Activated CD8-positive, alpha-beta memory T cell treated with anti-CD3 and anti-CD28 coated beads, Interleukin-2, amount 10 ng/mL, durations not matched to agents 7 days and 5 days (primary cell): ENCODE data around the gene WDR90. TPM values are rescaled to one million over a fixed set of nuclear protein-coding genes. Genes with fewer than 3 reads are reported as not detected.

ENCODE experiments used
- ATAC-seq: fragments of 150-1000 bp; cut with Tn5 transposase; one replicate; pipeline ENCODE4 v1.10.0; 2021; ENCODE audit warnings: moderate library complexity
- CTCF ChIA-PET: fragments of 350-600 bp; sonication (Branson Sonifier 250); formaldehyde crosslinking; loops from one replicate; lab custom pipeline; 2021; ENCODE audit warnings: antibody characterized with exemption; lab: Charles Lee
- DNase-seq: peaks from one replicate; pipeline ENCODE4 v3.0.0-alpha.2; 2020
- H3K27ac Mint-ChIP-seq: one replicate; pipeline ENCODE4 v1.8.0; 2021; ENCODE audit warnings: mild to moderate bottlenecking, mixed read lengths
- H3K27me3 Mint-ChIP-seq: one replicate; pipeline ENCODE4 v1.8.0; 2021; ENCODE audit warnings: mixed read lengths
- H3K36me3 Mint-ChIP-seq: one replicate; pipeline ENCODE4 v1.8.0; 2021; ENCODE audit warnings: mild to moderate bottlenecking, mixed read lengths
- H3K4me1 Mint-ChIP-seq: one replicate; pipeline ENCODE4 v1.8.0; 2021; ENCODE audit warnings: mixed read lengths
- H3K4me3 Mint-ChIP-seq: one replicate; pipeline ENCODE4 v1.8.0; 2021; ENCODE audit warnings: mild to moderate bottlenecking, moderate library complexity, mixed read lengths
- H3K9me3 Mint-ChIP-seq: one replicate; pipeline ENCODE4 v1.8.0; 2022; ENCODE audit warnings: low read depth, mixed read lengths
- total RNA-seq, 2 experiments: library from RNA; stranded (reverse); gene quantifications; one replicate each; pipeline ENCODE4 v1.2.3, GENCODE V29; 2021

WDR90 gene
- total RNA-seq, 2 experiments from 2014 or later = 74.7 to 108 TPM

GRCh38 chr16:692356-693108, 43.4 kb downstream of the WDR90 start:
- Mint-ChIP-seq H3K27me3 (peaks cover 13% of the 10 kb centered on the region), H3K27ac (no peak overlapping the region), H3K4me3 (no peak overlapping the region), H3K9me3 (peaks cover 2% of the 10 kb centered on the region), H3K4me1 (peaks cover 32% of the 10 kb centered on the region), H3K36me3 (peaks cover 1% of the 10 kb centered on the region)
- DNase-seq (no peak), ATAC-seq (no peak)
- CTCF ChIA-PET = no interaction called here

DNA sequence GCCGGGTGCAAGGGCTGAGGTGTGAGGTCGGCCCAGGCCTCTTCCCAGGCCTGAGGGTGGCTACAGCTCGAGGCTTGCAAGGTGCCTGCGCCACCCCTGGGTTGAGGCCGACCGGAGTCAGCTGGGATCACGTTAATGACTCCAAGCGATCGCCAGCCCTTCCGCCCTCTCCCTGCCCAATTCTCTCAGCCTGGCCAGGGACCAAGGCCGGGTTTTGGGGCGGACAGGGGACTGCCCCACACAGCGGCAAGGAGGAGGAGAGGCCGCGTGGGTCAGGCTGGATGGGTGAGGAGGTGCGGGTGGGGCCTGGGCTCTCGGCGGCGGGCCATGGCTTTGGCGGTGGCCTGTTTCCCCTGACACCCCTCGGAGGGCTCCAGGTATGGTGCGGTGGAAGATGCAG, 44.2 kb downstream of the WDR90 start:
- no peak for DNase-seq
- ATAC-seq = no peak
- H3K36me3 Mint-ChIP-seq = peaks cover 1% of the 10 kb centered on the region
- no peak overlapping the region for H3K27ac Mint-ChIP-seq
- CTCF ChIA-PET = no interaction called here
- peaks cover 32% of the 10 kb centered on the region for H3K4me1 Mint-ChIP-seq
- H3K27me3 Mint-ChIP-seq = peaks cover 13% of the 10 kb centered on the region
- H3K9me3 Mint-ChIP-seq = peaks cover 2% of the 10 kb centered on the region
- H3K4me3 Mint-ChIP-seq = no peak overlapping the region

GRCh38 chr16:693766-694165, 44.6 kb downstream of the WDR90 start:
- ATAC-seq (no peak), DNase-seq (no peak)
- H3K36me3 Mint-ChIP-seq = peaks cover 1% of the 10 kb centered on the region
- H3K9me3 Mint-ChIP-seq = peaks cover 2% of the 10 kb centered on the region
- H3K4me3 Mint-ChIP-seq = no peak overlapping the region
- peaks cover 13% of the 10 kb centered on the region for H3K27me3 Mint-ChIP-seq
- no peak overlapping the region for H3K27ac Mint-ChIP-seq
- CTCF ChIA-PET = interaction anchor here (1.8 to 3.3 kb wide), 2 partner anchors 15 to 20 kb away, joined by 4 to 24 read pairs; partner anchors contain the start of gene METRN
- peaks cover 29% of the 10 kb centered on the region for H3K4me1 Mint-ChIP-seq

GRCh38 chr16:694187-694862, 45.2 kb downstream of the WDR90 start:
- DNase-seq (no peak), ATAC-seq (no peak)
- Mint-ChIP-seq H3K9me3 (peaks cover 2% of the 10 kb centered on the region), H3K4me1 (peaks cover 29% of the 10 kb centered on the region), H3K36me3 (peaks cover 1% of the 10 kb centered on the region), H3K27ac (no peak overlapping the region), H3K4me3 (peak overlapping the region; percentile 60), H3K27me3 (peaks cover 13% of the 10 kb centered on the region)
- CTCF ChIA-PET = interaction anchor here (1.8 to 3.3 kb wide), 2 partner anchors 15 to 20 kb away, joined by 4 to 24 read pairs; partner anchors contain the start of gene METRN

- DNase-seq (no peak), ATAC-seq (no peak)
- peaks cover 31% of the 10 kb centered on the region for H3K4me1 Mint-ChIP-seq
- peak overlapping the region; percentile 20 for H3K4me3 Mint-ChIP-seq
- H3K36me3 Mint-ChIP-seq = peaks cover 1% of the 10 kb centered on the region
- CTCF ChIA-PET = interaction anchor here (0.7 to 3.3 kb wide), 11 partner anchors 16 to 112 kb away, joined by 3 to 24 read pairs (median 3); partner anchors contain the start of genes ANTKMT, CHTF18, CIAO3 and METRN
- H3K27me3 Mint-ChIP-seq = peaks cover 13% of the 10 kb centered on the region
- peaks cover 2% of the 10 kb centered on the region for H3K9me3 Mint-ChIP-seq
- no peak overlapping the region for H3K27ac Mint-ChIP-seq
These were observed 45.7 kb downstream of the WDR90 start for GRCh38 chr16:694863-695354.

DNA sequence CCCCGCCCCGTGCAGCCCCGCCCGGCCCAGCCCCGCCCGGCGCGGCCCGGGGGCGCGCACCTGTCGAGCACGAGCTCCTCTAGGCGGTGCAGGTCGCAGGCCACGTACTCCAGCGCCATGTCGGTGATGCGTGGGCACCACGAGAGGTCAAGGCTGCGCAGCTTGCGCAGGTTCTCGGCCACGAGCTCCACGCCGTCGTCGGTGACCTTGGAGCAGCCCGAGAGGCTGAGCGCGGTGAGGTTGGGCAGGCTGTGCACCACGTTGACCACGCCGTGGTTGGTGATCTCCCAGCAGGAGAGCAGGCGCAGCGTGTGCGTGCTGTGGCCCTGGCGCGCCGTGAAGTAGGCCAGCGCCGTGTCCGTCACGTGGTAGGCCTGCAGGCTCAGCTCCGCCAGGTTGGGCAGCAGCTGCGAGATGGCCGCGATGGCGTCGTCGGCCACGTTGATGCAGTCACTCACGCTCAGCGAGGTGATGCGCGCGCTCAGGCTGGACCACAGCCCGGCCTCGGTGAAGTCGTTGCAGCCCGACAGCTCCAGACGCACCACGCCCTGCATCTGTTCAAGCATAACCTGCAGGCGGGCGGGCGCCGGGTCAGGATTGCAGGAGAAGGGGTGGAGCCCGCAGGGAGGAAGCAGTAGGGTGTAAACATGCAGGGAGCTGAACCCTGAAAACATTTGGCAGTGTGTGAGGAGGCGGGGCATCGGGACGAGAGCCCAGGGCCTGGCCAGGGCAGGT, 46.4 kb downstream of the WDR90 start:
- H3K4me3 Mint-ChIP-seq = peak overlapping the region; percentile 77
- H3K4me1 Mint-ChIP-seq = peaks cover 30% of the 10 kb centered on the region
- CTCF ChIA-PET = interaction anchor here (0.7 to 3.3 kb wide), 14 partner anchors 12 to 111 kb away, joined by 3 to 24 read pairs (median 3); partner anchors contain the start of genes ANTKMT, CHTF18, CIAO3 and METRN

DNA sequence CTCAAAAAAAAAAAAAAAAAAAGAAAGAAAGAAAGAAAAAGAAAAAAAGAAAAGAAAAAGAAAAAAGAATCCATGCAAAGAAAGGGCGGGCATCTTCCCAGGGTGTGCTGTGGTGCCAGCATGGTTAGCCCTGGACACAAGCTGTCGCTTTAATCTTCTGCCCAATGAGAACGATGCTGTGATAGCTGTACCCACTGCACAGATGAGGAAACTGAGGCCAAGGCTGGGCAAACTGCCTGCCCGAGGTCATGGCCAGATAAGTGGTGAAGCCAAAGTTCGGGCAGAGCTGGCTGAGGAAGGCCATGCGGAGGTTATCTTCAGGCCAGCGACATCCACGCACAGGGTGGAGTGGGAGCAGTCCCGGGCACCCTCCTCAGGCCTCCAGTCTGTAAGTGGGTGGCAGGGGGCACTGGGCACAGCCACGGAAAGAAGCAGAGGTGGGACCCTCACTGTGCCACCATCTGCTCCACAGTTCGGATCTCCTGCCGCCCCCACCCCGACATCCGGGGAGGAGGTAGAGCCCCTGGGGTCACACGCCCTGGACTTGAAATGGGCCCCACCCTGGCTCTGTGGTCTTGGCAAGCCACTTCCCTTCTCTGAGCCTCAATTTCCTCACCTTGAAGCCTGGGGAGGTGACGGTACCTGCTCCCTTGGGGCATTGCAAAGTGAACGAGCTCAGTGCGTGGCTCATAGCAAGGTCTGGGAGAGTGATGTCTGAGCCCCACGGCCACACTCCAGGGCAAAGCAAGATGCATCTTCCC, 49.9 kb downstream of the WDR90 start:
- Mint-ChIP-seq H3K27ac (no peak overlapping the region), H3K27me3 (peaks cover 34% of the 10 kb centered on the region), H3K4me1 (peaks cover 22% of the 10 kb centered on the region), H3K4me3 (no peak overlapping the region), H3K36me3 (no peaks in the 10 kb centered on the region), H3K9me3 (no peaks in the 10 kb centered on the region)
- DNase-seq = peak; percentile 73
- CTCF ChIA-PET = interaction anchor here (0.7 kb wide), 1 partner anchor 13 kb away, joined by 4 read pairs; no protein-coding TSS in a partner anchor
- no peak for ATAC-seq

More for the DNA sequence above, 46.4 kb downstream of the WDR90 start:
- peaks cover 16% of the 10 kb centered on the region for H3K27me3 Mint-ChIP-seq
- H3K36me3 Mint-ChIP-seq = peaks cover 1% of the 10 kb centered on the region
- ATAC-seq (peak; percentile 81), DNase-seq (peak; percentile 80)
- peak overlapping the region; percentile 79 for H3K27ac Mint-ChIP-seq
- peaks cover 2% of the 10 kb centered on the region for H3K9me3 Mint-ChIP-seq

GRCh38 chr16:700684-701584, 51.8 kb downstream of the WDR90 start:
- peaks cover 37% of the 10 kb centered on the region for H3K27me3 Mint-ChIP-seq
- H3K4me1 Mint-ChIP-seq = peaks cover 14% of the 10 kb centered on the region
- CTCF ChIA-PET = no interaction called here
- H3K27ac Mint-ChIP-seq = no peak overlapping the region
- DNase-seq (no peak), ATAC-seq (peak; percentile 50)
- H3K36me3 Mint-ChIP-seq = no peaks in the 10 kb centered on the region
- H3K9me3 Mint-ChIP-seq = no peaks in the 10 kb centered on the region
- H3K4me3 Mint-ChIP-seq = no peak overlapping the region

DNA sequence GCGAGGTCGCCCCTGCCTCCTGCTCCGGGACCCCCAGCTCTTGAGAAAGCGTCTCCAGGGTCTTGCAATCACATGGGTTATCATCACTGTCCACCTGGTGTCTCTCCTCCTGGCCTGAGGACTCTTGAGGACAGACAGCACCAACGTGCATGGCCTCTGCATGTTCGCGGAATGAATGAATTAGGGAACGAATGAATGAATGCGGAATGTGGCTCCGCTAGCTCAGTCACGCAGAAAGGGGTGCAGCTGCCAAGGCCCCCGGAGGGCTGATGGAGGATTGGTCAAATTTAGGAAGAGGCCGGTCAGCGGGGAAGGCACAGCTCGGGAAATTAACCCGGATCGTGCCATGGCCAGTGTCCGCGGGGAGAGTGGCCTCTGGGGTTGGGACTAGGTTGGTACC, 53.2 kb downstream of the WDR90 start:
- no peak overlapping the region for H3K4me3 Mint-ChIP-seq
- H3K27me3 Mint-ChIP-seq = peaks cover 49% of the 10 kb centered on the region
- H3K9me3 Mint-ChIP-seq = no peaks in the 10 kb centered on the region
- peaks cover 14% of the 10 kb centered on the region for H3K4me1 Mint-ChIP-seq
- ATAC-seq = no peak
- DNase-seq = no peak
- no peak overlapping the region for H3K27ac Mint-ChIP-seq
- no peaks in the 10 kb centered on the region for H3K36me3 Mint-ChIP-seq
- CTCF ChIA-PET = interaction anchor here (1.1 to 3.0 kb wide), 2 partner anchors 11 to 84 kb away, joined by 3 to 14 read pairs; no protein-coding TSS in a partner anchor

DNA sequence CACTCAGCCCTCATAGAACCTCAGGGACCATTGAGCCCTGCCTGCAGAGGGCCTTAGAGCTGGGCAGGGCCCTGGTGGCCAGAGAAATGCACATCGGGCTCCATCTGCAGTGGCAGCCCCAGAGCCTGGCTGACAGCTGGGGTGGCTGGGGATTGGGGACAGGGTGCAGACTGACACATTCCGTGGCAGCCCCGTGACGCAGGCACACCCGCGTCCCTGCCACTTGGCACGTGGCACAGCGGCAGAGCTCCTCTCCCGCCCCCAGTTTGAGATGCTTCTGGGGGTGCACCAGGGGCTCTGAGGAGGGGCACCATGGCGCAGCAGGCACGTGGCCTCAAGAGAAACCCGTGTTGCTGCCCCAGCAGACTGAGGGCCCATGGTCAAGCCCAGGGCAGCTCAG, 54.2 kb downstream of the WDR90 start:
- H3K4me3 Mint-ChIP-seq = no peak overlapping the region
- ATAC-seq (no peak), DNase-seq (no peak)
- no peaks in the 10 kb centered on the region for H3K36me3 Mint-ChIP-seq
- peaks cover 12% of the 10 kb centered on the region for H3K4me1 Mint-ChIP-seq
- peaks cover 58% of the 10 kb centered on the region for H3K27me3 Mint-ChIP-seq
- H3K9me3 Mint-ChIP-seq = no peaks in the 10 kb centered on the region
- CTCF ChIA-PET = interaction anchor here (1.1 to 3.0 kb wide), 3 partner anchors 10 to 83 kb away, joined by 3 to 14 read pairs (median 3); partner anchors contain the start of gene METRN
- no peak overlapping the region for H3K27ac Mint-ChIP-seq

- peaks cover 9% of the 10 kb centered on the region for H3K4me1 Mint-ChIP-seq
- no peak overlapping the region for H3K27ac Mint-ChIP-seq
- no peaks in the 10 kb centered on the region for H3K36me3 Mint-ChIP-seq
- peaks cover 63% of the 10 kb centered on the region for H3K27me3 Mint-ChIP-seq
- ATAC-seq (no peak), DNase-seq (no peak)
- CTCF ChIA-PET = interaction anchor here (0.7 to 3.0 kb wide), 3 partner anchors 9 to 36 kb away, joined by 3 to 14 read pairs (median 3); partner anchors contain the start of genes CIAO3 and METRN
- H3K9me3 Mint-ChIP-seq = no peaks in the 10 kb centered on the region
- no peak overlapping the region for H3K4me3 Mint-ChIP-seq
These were observed 54.9 kb downstream of the WDR90 start for GRCh38 chr16:704047-704446.
